Anterior cingulate cortex (tissue), 58 donors: ENCODE results near the gene OSBPL10.
"Not testable (repeated sequence)": the region's sequence is repeated elsewhere in the genome, so short reads cannot be mapped to it uniquely, and the experiment has no call there.

Experiments used
- DNase-seq, 58 donors: peaks; one replicate each; lab custom pipeline; 2025; lab: John Stamatoyannopoulos, UW

The OSBPL10 gene

GRCh38 chr3:31895471-31895870 is 85.6 kb downstream of the OSBPL10 start:
- DNase-seq, result no peak

GRCh38 chr3:31892916-31893573 is 88.0 kb downstream of the OSBPL10 start:
- peak in 1 of 58 donors; percentile 4 for DNase-seq

GRCh38 chr3:31892500-31892899 is 88.6 kb downstream of the OSBPL10 start:
- DNase-seq, result no peak

GRCh38 chr3:31891876-31892455 is 89.1 kb downstream of the OSBPL10 start:
- no peak for DNase-seq

GRCh38 chr3:31890742-31891469 is 90.2 kb downstream of the OSBPL10 start:
- no peak for DNase-seq

GRCh38 chr3:31890007-31890406 is 91.1 kb downstream of the OSBPL10 start:
- DNase-seq, result no peak

- no peak for DNase-seq
Measured at GRCh38 chr3:31885235-31885634, 95.8 kb downstream of the OSBPL10 start.

GRCh38 chr3:31884251-31884650 is 96.8 kb downstream of the OSBPL10 start:
- DNase-seq, result no peak

GRCh38 chr3:31882895-31883294 is 98.2 kb downstream of the OSBPL10 start:
- no peak for DNase-seq

GRCh38 chr3:31882431-31882830 is 98.6 kb downstream of the OSBPL10 start:
- no peak for DNase-seq

- no peak for DNase-seq
Measured at GRCh38 chr3:31880482-31881078, 100.5 kb downstream of the OSBPL10 start.

- no peak for DNase-seq
Measured at GRCh38 chr3:31880020-31880419, 101.0 kb downstream of the OSBPL10 start.

- no peak for DNase-seq
Measured at GRCh38 chr3:31879365-31879764, 101.7 kb downstream of the OSBPL10 start.

- no peak for DNase-seq
Measured at GRCh38 chr3:31878231-31878838, 102.7 kb downstream of the OSBPL10 start.

- DNase-seq, result peak in 11 of 58 donors; percentile 3 to 36 (median 12)
Measured at GRCh38 chr3:31876331-31876730, 104.7 kb downstream of the OSBPL10 start.

GRCh38 chr3:31875437-31875836 is 105.6 kb downstream of the OSBPL10 start:
- DNase-seq, result no peak

GRCh38 chr3:31873254-31873820 is 107.7 kb downstream of the OSBPL10 start:
- DNase-seq, result no peak

GRCh38 chr3:31871939-31872507 is 109.0 kb downstream of the OSBPL10 start:
- no peak for DNase-seq

GRCh38 chr3:31870111-31870510 is 111.0 kb downstream of the OSBPL10 start:
- not testable (repeated sequence) for DNase-seq

GRCh38 chr3:31868236-31868635 is 112.8 kb downstream of the OSBPL10 start:
- DNase-seq, result peak in 2 of 58 donors; percentile 4 to 10
